IPS-18a (cell line): Measurements from ENCODE around the gene SMYD2.

ENCODE experiments used
- H3K27ac ChIP-seq: one replicate; pipeline ENCODE4 v1.5.1; 2013; ENCODE audit warnings: low read length
- H3K27me3 ChIP-seq: one replicate; pipeline ENCODE4 v1.6.1; 2013; ENCODE audit warnings: mild to moderate bottlenecking, low read length; ENCODE audit not compliant: control insufficient read depth, insufficient read depth
- H3K36me3 ChIP-seq: one replicate; pipeline ENCODE4 v1.6.1; 2013; ENCODE audit warnings: low read depth, low read length; ENCODE audit not compliant: control insufficient read depth
- H3K4me1 ChIP-seq: one replicate; pipeline ENCODE4 v1.6.1; 2013; ENCODE audit warnings: low read depth, low read length; ENCODE audit not compliant: control insufficient read depth
- H3K4me3 ChIP-seq: one replicate; pipeline ENCODE4 v1.5.1; 2013; ENCODE audit warnings: low read length
- H3K9ac ChIP-seq: one replicate; pipeline ENCODE4 v1.6.1; 2013; ENCODE audit warnings: mild to moderate bottlenecking, low read length, moderate library complexity
- H3K9me3 ChIP-seq: one replicate; pipeline ENCODE4 v1.6.1; 2013; ENCODE audit warnings: low read depth, low read length; ENCODE audit not compliant: control insufficient read depth

Gene SMYD2

GRCh38 chr1:214251354-214251753 lies 29.6 kb upstream of the SMYD2 start:
- peaks cover 13% of the 10 kb centered on the region for H3K4me1 ChIP-seq
- H3K9me3 ChIP-seq = no peaks in the 10 kb centered on the region
- no peaks in the 10 kb centered on the region for H3K36me3 ChIP-seq
- H3K27me3 ChIP-seq = peaks cover 6% of the 10 kb centered on the region
- no peak overlapping the region for H3K4me3 ChIP-seq
- H3K27ac ChIP-seq = no peak overlapping the region
- H3K9ac ChIP-seq = no peak overlapping the region

- Histone ChIP-seq H3K9me3 (no peaks in the 10 kb centered on the region), H3K27me3 (no peaks in the 10 kb centered on the region), H3K4me1 (no peaks in the 10 kb centered on the region), H3K36me3 (no peaks in the 10 kb centered on the region), H3K4me3 (no peak overlapping the region), H3K27ac (no peak overlapping the region), H3K9ac (no peak overlapping the region)
Measured at GRCh38 chr1:214255509-214255908, 25.4 kb upstream of the SMYD2 start.

GRCh38 chr1:214259353-214259977 lies 21.5 kb upstream of the SMYD2 start:
- Histone ChIP-seq H3K27me3 (no peaks in the 10 kb centered on the region), H3K36me3 (no peaks in the 10 kb centered on the region), H3K9ac (no peak overlapping the region), H3K4me1 (peaks cover 6% of the 10 kb centered on the region), H3K9me3 (no peaks in the 10 kb centered on the region), H3K4me3 (no peak overlapping the region), H3K27ac (no peak overlapping the region)

- Histone ChIP-seq H3K9ac (no peak overlapping the region), H3K9me3 (no peaks in the 10 kb centered on the region), H3K4me1 (peaks cover 8% of the 10 kb centered on the region), H3K27me3 (no peaks in the 10 kb centered on the region), H3K4me3 (no peak overlapping the region), H3K36me3 (no peaks in the 10 kb centered on the region), H3K27ac (no peak overlapping the region)
Measured at GRCh38 chr1:214260561-214261205, 20.3 kb upstream of the SMYD2 start.

GRCh38 chr1:214261206-214262123 lies 19.5 kb upstream of the SMYD2 start:
- peaks cover 8% of the 10 kb centered on the region for H3K4me1 ChIP-seq
- no peak overlapping the region for H3K9ac ChIP-seq
- no peaks in the 10 kb centered on the region for H3K9me3 ChIP-seq
- no peak overlapping the region for H3K27ac ChIP-seq
- no peaks in the 10 kb centered on the region for H3K27me3 ChIP-seq
- H3K4me3 ChIP-seq = no peak overlapping the region
- no peaks in the 10 kb centered on the region for H3K36me3 ChIP-seq

- no peaks in the 10 kb centered on the region for H3K9me3 ChIP-seq
- no peak overlapping the region for H3K4me3 ChIP-seq
Measured at GRCh38 chr1:214264196-214264595, 16.8 kb upstream of the SMYD2 start.

GRCh38 chr1:214264976-214265375 lies 16.0 kb upstream of the SMYD2 start:
- H3K4me1 ChIP-seq = peaks cover 8% of the 10 kb centered on the region
- H3K27me3 ChIP-seq = no peaks in the 10 kb centered on the region
- H3K4me3 ChIP-seq = no peak overlapping the region
- H3K9ac ChIP-seq = no peak overlapping the region
- no peak overlapping the region for H3K27ac ChIP-seq
- H3K9me3 ChIP-seq = no peaks in the 10 kb centered on the region
- H3K36me3 ChIP-seq = no peaks in the 10 kb centered on the region

More at GRCh38 chr1:214264196-214264595, 16.8 kb upstream of the SMYD2 start:
- no peaks in the 10 kb centered on the region for H3K27me3 ChIP-seq
- H3K4me1 ChIP-seq = peaks cover 8% of the 10 kb centered on the region
- H3K27ac ChIP-seq = no peak overlapping the region
- no peaks in the 10 kb centered on the region for H3K36me3 ChIP-seq
- no peak overlapping the region for H3K9ac ChIP-seq

GRCh38 chr1:214270097-214270650 lies 10.8 kb upstream of the SMYD2 start:
- no peak overlapping the region for H3K4me3 ChIP-seq
- H3K4me1 ChIP-seq = peaks cover 10% of the 10 kb centered on the region
- no peaks in the 10 kb centered on the region for H3K27me3 ChIP-seq
- no peak overlapping the region for H3K27ac ChIP-seq
- no peaks in the 10 kb centered on the region for H3K36me3 ChIP-seq
- H3K9me3 ChIP-seq = no peaks in the 10 kb centered on the region
- no peak overlapping the region for H3K9ac ChIP-seq

- no peak overlapping the region for H3K27ac ChIP-seq
- no peak overlapping the region for H3K9ac ChIP-seq
- peaks cover 10% of the 10 kb centered on the region for H3K4me1 ChIP-seq
- H3K9me3 ChIP-seq = no peaks in the 10 kb centered on the region
- no peaks in the 10 kb centered on the region for H3K27me3 ChIP-seq
- H3K4me3 ChIP-seq = no peak overlapping the region
- no peaks in the 10 kb centered on the region for H3K36me3 ChIP-seq
Measured at GRCh38 chr1:214271174-214271858, 9.6 kb upstream of the SMYD2 start.

GRCh38 chr1:214271995-214272731 lies 8.8 kb upstream of the SMYD2 start:
- Histone ChIP-seq H3K9me3 (no peaks in the 10 kb centered on the region), H3K4me3 (no peak overlapping the region), H3K4me1 (peaks cover 10% of the 10 kb centered on the region), H3K27ac (no peak overlapping the region), H3K36me3 (no peaks in the 10 kb centered on the region), H3K27me3 (no peaks in the 10 kb centered on the region), H3K9ac (no peak overlapping the region)
